Memory B cell (primary cell): Measurements from ENCODE around the gene TSPAN17.
A peak's percentile ranks its signal among the peaks of the same experiment; 100 is the strongest.

Experiments
- ATAC-seq: fragments of 150-1000 bp; cut with Tn5 transposase; 2 replicates; pipeline ENCODE4 v1.10.0; 2021; ENCODE audit warnings: low read depth, mild to moderate bottlenecking, moderate library complexity
- DNase-seq, 2 donors: peaks; one replicate each; pipeline ENCODE4 v3.0.0; 2022; ENCODE audit warnings: low spot score in 2 of 2
- H3K27ac Mint-ChIP-seq: one replicate; pipeline ENCODE4 v1.8.0; 2022; ENCODE audit warnings: mild to moderate bottlenecking, moderate library complexity, mixed read lengths
- H3K27me3 Mint-ChIP-seq: one replicate; pipeline ENCODE4 v1.8.0; 2022; ENCODE audit warnings: mixed read lengths
- H3K36me3 Mint-ChIP-seq: one replicate; pipeline ENCODE4 v1.8.0; 2022; ENCODE audit warnings: mild to moderate bottlenecking, mixed read lengths
- H3K4me1 Mint-ChIP-seq: one replicate; pipeline ENCODE4 v1.8.0; 2022; ENCODE audit warnings: mixed read lengths
- H3K4me3 Mint-ChIP-seq: one replicate; pipeline ENCODE4 v1.8.0; 2022; ENCODE audit warnings: mild to moderate bottlenecking, moderate library complexity, mixed read lengths
- H3K9me3 Mint-ChIP-seq: one replicate; pipeline ENCODE4 v1.8.0; 2022; ENCODE audit warnings: mixed read lengths

The TSPAN17 gene

GRCh38 chr5:176628406-176629228 is 18.7 kb upstream of the TSPAN17 start:
- Mint-ChIP-seq H3K9me3 (no peaks in the 10 kb centered on the region), H3K27me3 (peaks cover 21% of the 10 kb centered on the region), H3K27ac (no peak overlapping the region), H3K4me1 (peaks cover 33% of the 10 kb centered on the region), H3K4me3 (no peak overlapping the region), H3K36me3 (no peaks in the 10 kb centered on the region)
- DNase-seq (no peak), ATAC-seq (no peak)

GRCh38 chr5:176629317-176629852 is 17.9 kb upstream of the TSPAN17 start:
- Mint-ChIP-seq H3K4me1 (peaks cover 37% of the 10 kb centered on the region), H3K27ac (no peak overlapping the region), H3K36me3 (no peaks in the 10 kb centered on the region), H3K4me3 (no peak overlapping the region), H3K9me3 (no peaks in the 10 kb centered on the region), H3K27me3 (peaks cover 23% of the 10 kb centered on the region)
- DNase-seq (no peak), ATAC-seq (no peak)

GRCh38 chr5:176629853-176630680 is 17.2 kb upstream of the TSPAN17 start, which contains the start of the genes EIF4E1B and SNCB:
EIF4E1B (plus strand) TSS chr5:176630675; CDS start chr5:176642788, 12,113 bp downstream.
SNCB (minus strand) TSS chr5:176630534; CDS start chr5:176629654, 880 bp downstream.
- H3K27ac Mint-ChIP-seq: no peak within 1 kb of the TSS
- no peaks in the 10 kb centered on the region for H3K9me3 Mint-ChIP-seq
- peaks cover 24% of the 10 kb centered on the region for H3K27me3 Mint-ChIP-seq
- peaks cover under 1% of the 10 kb centered on the region for H3K36me3 Mint-ChIP-seq
- DNase-seq (peak; percentile 52 to 71), ATAC-seq (peak; percentile 89)
- H3K4me1 Mint-ChIP-seq: peaks cover 40% of the 10 kb centered on the region
- peak within 1 kb of the TSS; percentile 78 for H3K4me3 Mint-ChIP-seq

GRCh38 chr5:176630681-176631222 is 16.5 kb upstream of the TSPAN17 start:
- Mint-ChIP-seq H3K27ac (no peak overlapping the region), H3K27me3 (peaks cover 25% of the 10 kb centered on the region)

GRCh38 chr5:176631383-176632200 is 15.7 kb upstream of the TSPAN17 start:
- peaks cover 22% of the 10 kb centered on the region for H3K27me3 Mint-ChIP-seq
- H3K4me3 Mint-ChIP-seq: no peak overlapping the region
- H3K36me3 Mint-ChIP-seq: peaks cover 2% of the 10 kb centered on the region
- H3K27ac Mint-ChIP-seq: no peak overlapping the region
- peaks cover 39% of the 10 kb centered on the region for H3K4me1 Mint-ChIP-seq
- no peaks in the 10 kb centered on the region for H3K9me3 Mint-ChIP-seq
- DNase-seq (no peak), ATAC-seq (no peak)

More at GRCh38 chr5:176630681-176631222, 16.5 kb upstream of the TSPAN17 start:
- H3K36me3 Mint-ChIP-seq: peaks cover 2% of the 10 kb centered on the region
- H3K4me3 Mint-ChIP-seq: peak overlapping the region; percentile 78
- H3K9me3 Mint-ChIP-seq: no peaks in the 10 kb centered on the region
- ATAC-seq (no peak), DNase-seq (no peak)
- H3K4me1 Mint-ChIP-seq: peaks cover 42% of the 10 kb centered on the region

- no peak overlapping the region for H3K27ac Mint-ChIP-seq
These were observed 14.5 kb upstream of the TSPAN17 start for GRCh38 chr5:176632745-176633144.

GRCh38 chr5:176633598-176633997 is 13.7 kb upstream of the TSPAN17 start:
- H3K4me1 Mint-ChIP-seq: peaks cover 27% of the 10 kb centered on the region

More at GRCh38 chr5:176632745-176633144, 14.5 kb upstream of the TSPAN17 start:
- ATAC-seq (no peak), DNase-seq (no peak)
- Mint-ChIP-seq H3K4me3 (no peak overlapping the region), H3K9me3 (no peaks in the 10 kb centered on the region), H3K36me3 (peaks cover 2% of the 10 kb centered on the region), H3K4me1 (peaks cover 30% of the 10 kb centered on the region), H3K27me3 (peaks cover 19% of the 10 kb centered on the region)

GRCh38 chr5:176636426-176636825 is 10.9 kb upstream of the TSPAN17 start:
- Mint-ChIP-seq H3K9me3 (no peaks in the 10 kb centered on the region), H3K36me3 (peaks cover 2% of the 10 kb centered on the region), H3K4me3 (no peak overlapping the region), H3K27me3 (peaks cover 5% of the 10 kb centered on the region), H3K27ac (no peak overlapping the region), H3K4me1 (peaks cover 18% of the 10 kb centered on the region)
- no peak for DNase-seq
- no peak for ATAC-seq

More at GRCh38 chr5:176633598-176633997, 13.7 kb upstream of the TSPAN17 start:
- H3K9me3 Mint-ChIP-seq: no peaks in the 10 kb centered on the region
- peaks cover 2% of the 10 kb centered on the region for H3K36me3 Mint-ChIP-seq
- no peak overlapping the region for H3K27ac Mint-ChIP-seq
- no peak for DNase-seq
- H3K4me3 Mint-ChIP-seq: peak overlapping the region; percentile 69
- H3K27me3 Mint-ChIP-seq: peaks cover 15% of the 10 kb centered on the region
- ATAC-seq: peak; percentile 59

GRCh38 chr5:176637556-176637955 is 9.7 kb upstream of the TSPAN17 start:
- H3K9me3 Mint-ChIP-seq: no peaks in the 10 kb centered on the region
- no peak overlapping the region for H3K27ac Mint-ChIP-seq
- peaks cover 5% of the 10 kb centered on the region for H3K27me3 Mint-ChIP-seq
- ATAC-seq (no peak), DNase-seq (no peak)
- peaks cover 2% of the 10 kb centered on the region for H3K36me3 Mint-ChIP-seq
- H3K4me3 Mint-ChIP-seq: no peak overlapping the region
- peaks cover 15% of the 10 kb centered on the region for H3K4me1 Mint-ChIP-seq

GRCh38 chr5:176638437-176638836 is 8.8 kb upstream of the TSPAN17 start:
- H3K36me3 Mint-ChIP-seq: peaks cover 2% of the 10 kb centered on the region
- DNase-seq (no peak), ATAC-seq (no peak)
- peaks cover 15% of the 10 kb centered on the region for H3K4me1 Mint-ChIP-seq
- peaks cover 5% of the 10 kb centered on the region for H3K27me3 Mint-ChIP-seq
- H3K4me3 Mint-ChIP-seq: no peak overlapping the region
- H3K27ac Mint-ChIP-seq: no peak overlapping the region
- H3K9me3 Mint-ChIP-seq: no peaks in the 10 kb centered on the region

GRCh38 chr5:176639208-176639607 is 8.1 kb upstream of the TSPAN17 start:
- peaks cover 2% of the 10 kb centered on the region for H3K36me3 Mint-ChIP-seq
- H3K27me3 Mint-ChIP-seq: peaks cover 4% of the 10 kb centered on the region
- peaks cover 7% of the 10 kb centered on the region for H3K4me1 Mint-ChIP-seq
- H3K27ac Mint-ChIP-seq: no peak overlapping the region
- no peak for ATAC-seq
- no peaks in the 10 kb centered on the region for H3K9me3 Mint-ChIP-seq
- no peak for DNase-seq
- no peak overlapping the region for H3K4me3 Mint-ChIP-seq

GRCh38 chr5:176639981-176640380 is 7.3 kb upstream of the TSPAN17 start:
- H3K4me1 Mint-ChIP-seq: peaks cover 5% of the 10 kb centered on the region
- no peak overlapping the region for H3K4me3 Mint-ChIP-seq
- peaks cover 4% of the 10 kb centered on the region for H3K27me3 Mint-ChIP-seq
- peaks cover 2% of the 10 kb centered on the region for H3K36me3 Mint-ChIP-seq
- DNase-seq (no peak), ATAC-seq (no peak)
- no peak overlapping the region for H3K27ac Mint-ChIP-seq
- H3K9me3 Mint-ChIP-seq: no peaks in the 10 kb centered on the region

- Mint-ChIP-seq H3K4me3 (no peak overlapping the region), H3K27ac (no peak overlapping the region), H3K27me3 (no peaks in the 10 kb centered on the region), H3K4me1 (no peaks in the 10 kb centered on the region), H3K9me3 (no peaks in the 10 kb centered on the region), H3K36me3 (no peaks in the 10 kb centered on the region)
- DNase-seq: no peak
- no peak for ATAC-seq
These were observed 6.7 kb upstream of the TSPAN17 start for GRCh38 chr5:176640616-176641015.
